ENCODE measurements around the gene SSR4.

The SSR4 gene

GRCh38 chrX:153831429-153832150 is 37.1 kb downstream of the SSR4 start:
- DNase-seq: no peak

GRCh38 chrX:153832728-153833127 is 38.3 kb downstream of the SSR4 start:
- DNase-seq: no peak

- no peak for DNase-seq
Observed at GRCh38 chrX:153836921-153837320, 42.5 kb downstream of the SSR4 start.

DNA sequence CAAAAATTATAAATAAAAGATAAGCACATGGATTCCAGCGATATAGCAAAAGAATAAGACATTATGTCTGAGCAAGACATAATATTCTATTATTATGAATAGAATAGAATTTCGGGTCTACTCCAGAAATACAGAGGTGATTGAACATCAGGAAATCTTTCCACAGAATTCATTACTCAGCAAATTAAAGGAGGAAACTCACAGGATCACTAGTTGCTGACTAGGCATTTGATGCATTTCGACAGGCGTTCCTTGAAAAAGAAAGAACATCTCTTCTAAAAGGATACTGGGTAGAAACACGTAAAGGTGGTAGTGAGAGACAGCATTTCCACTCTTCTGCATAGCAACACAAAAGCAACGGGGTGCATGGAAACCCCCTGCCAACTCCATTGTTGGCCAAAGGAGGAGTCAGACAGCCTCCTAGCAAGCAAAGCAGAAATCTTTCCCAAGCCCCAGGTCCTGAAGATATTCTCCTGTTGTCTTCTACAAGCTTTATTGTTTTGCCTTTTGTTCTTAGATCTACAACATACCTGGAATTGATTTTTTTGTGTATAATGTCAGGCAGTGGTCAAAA is 50.1 kb downstream of the SSR4 start:
- DNase-seq: no peak

DNA sequence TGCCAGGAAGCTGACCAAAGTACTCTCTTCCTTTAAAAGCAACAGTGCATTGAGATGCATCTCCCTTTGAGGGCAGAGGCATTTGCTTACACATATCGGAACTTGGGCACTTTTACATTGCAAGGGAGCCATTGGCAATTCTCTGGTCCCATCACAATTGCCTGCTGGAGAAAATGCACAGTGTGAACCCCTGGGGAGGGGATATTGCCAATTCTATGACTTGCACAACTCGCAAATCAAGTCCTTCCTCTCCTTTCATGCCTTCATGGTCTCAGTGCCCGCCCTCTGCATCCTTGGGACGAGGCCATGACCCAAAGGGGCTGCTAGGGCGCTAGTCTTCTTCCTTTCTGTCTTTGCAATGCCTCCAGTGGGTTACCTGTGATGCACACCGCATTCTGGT is 50.7 kb downstream of the SSR4 start:
- DNase-seq: no peak

DNA sequence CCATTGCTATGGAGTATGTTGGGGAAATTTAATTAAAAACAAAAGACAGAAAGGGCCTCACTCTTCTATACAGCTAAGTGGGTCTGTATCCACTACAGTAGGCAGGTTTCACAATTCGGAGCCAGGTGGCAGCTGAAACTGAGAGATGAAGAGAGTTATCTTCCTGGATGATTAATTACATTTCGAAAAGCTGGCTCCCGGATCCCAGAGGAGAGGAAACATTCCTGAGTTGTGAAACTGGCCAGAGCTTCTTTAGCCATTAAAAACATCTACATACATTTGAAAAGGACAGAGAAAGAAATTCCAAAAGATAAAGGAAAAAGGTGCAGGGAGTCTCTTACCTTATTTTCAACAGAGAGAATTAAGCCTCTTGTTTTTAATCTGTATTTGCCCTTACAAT is 51.4 kb downstream of the SSR4 start:
- DNase-seq: no peak

All from CD4-positive, alpha-beta T cell treated with Interferon alpha-2 for 1 hour (primary cell).